ENCODE measurements around the gene OLFM1.
"Not testable (repeated sequence)": the region's sequence is repeated elsewhere in the genome, so short reads cannot be mapped to it uniquely, and the experiment has no call there.

Gene OLFM1

GRCh38 chr9:135108831-135109510 is 21.5 kb downstream of the OLFM1 start:
- DNase-seq, result no peak
- peaks cover 0 to 11% of the 10 kb centered on the region in 2 experiments for H3K27me3 ChIP-seq (ENCODE audit: control insufficient read depth in 1 of 2, insufficient read depth in 1 of 2, low read length in 2 of 2)
- H3K27ac ChIP-seq (ENCODE audit: low read length, poor library complexity, severe bottlenecking), result no peak overlapping the region
- H2AFZ ChIP-seq (ENCODE audit: low read depth, low read length), result no peak overlapping the region
- no peak overlapping the region for H3K4me2 ChIP-seq (ENCODE audit: low read length, poor library complexity, severe bottlenecking)
- H3K79me1 ChIP-seq (replicated peaks; ENCODE audit: low read length, poor library complexity, severe bottlenecking), result no peaks in the 10 kb centered on the region
- H3K4me1 ChIP-seq (ENCODE audit: control insufficient read depth, insufficient read depth, low read depth, low read length), result no peaks in the 10 kb centered on the region
- H4K8ac ChIP-seq (ENCODE audit: low read length), result no peak overlapping the region
- H2BK120ac ChIP-seq (ENCODE audit: low read depth, low read length), result no peak overlapping the region
- H2AK5ac ChIP-seq (ENCODE audit: low read length, severe bottlenecking), result no peak overlapping the region
- 83% methylated on average over 14 of the region's 15 CpGs for WGBS
- H3K23ac ChIP-seq (ENCODE audit: low read length in 2 of 2), result no peak overlapping the region
- H3K36me3 ChIP-seq (ENCODE audit: control insufficient read depth in 1 of 2, insufficient read depth in 2 of 2, low read depth in 1 of 2, low read length in 2 of 2), result no peaks in the 10 kb centered on the region
- no peak overlapping the region for H2BK5ac ChIP-seq (ENCODE audit: low read depth, low read length, poor library complexity, severe bottlenecking)
- H3K14ac ChIP-seq (ENCODE audit: low read length in 2 of 2), result no peak overlapping the region
- no peak overlapping the region for H3K9ac ChIP-seq (ENCODE audit: low read length)
- H3K4me3 ChIP-seq (ENCODE audit: insufficient read depth in 1 of 2, low read depth in 1 of 2, low read length in 2 of 2), result no peak overlapping the region
- H2BK12ac ChIP-seq (ENCODE audit: low read length in 2 of 2), result no peak overlapping the region
- H3K9me3 ChIP-seq (ENCODE audit: control insufficient read depth, low read length), result no peaks in the 10 kb centered on the region
- H3K18ac ChIP-seq (ENCODE audit: low read depth in 1 of 2, low read length in 2 of 2), result no peak overlapping the region
- no peak overlapping the region for H2BK15ac ChIP-seq (ENCODE audit: low read depth, poor library complexity, severe bottlenecking)
- no peak overlapping the region for H4K91ac ChIP-seq (ENCODE audit: low read length)
- H3K4ac ChIP-seq (ENCODE audit: low read depth in 1 of 2, low read length in 2 of 2), result no peak overlapping the region

DNA sequence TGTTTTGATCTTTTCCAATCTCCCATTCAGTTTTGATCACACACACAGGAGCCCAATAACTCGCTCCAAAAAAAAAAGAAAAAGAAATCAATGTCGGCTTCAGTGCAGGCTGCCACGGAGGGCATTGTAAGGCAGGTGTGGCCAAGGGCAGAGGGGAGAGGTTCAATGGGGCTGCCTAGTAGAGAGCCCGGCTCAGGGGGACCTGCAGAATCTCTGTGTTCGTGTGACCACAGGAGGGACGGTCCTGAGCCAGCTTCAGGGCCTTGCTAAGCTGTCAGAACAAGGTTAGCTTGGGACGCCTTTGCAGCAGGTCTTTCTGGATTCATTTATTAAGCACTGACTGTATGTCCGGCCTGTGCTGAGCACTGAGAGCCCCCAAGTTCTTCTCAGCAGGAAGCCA is 22.2 kb downstream of the OLFM1 start:
- Histone ChIP-seq H3K9me3 (ENCODE audit: control insufficient read depth, low read length) (no peaks in the 10 kb centered on the region), H2BK12ac (ENCODE audit: low read length in 2 of 2) (no peak overlapping the region), H3K14ac (ENCODE audit: low read length in 2 of 2) (no peak overlapping the region), H3K4me1 (ENCODE audit: control insufficient read depth, insufficient read depth, low read depth, low read length) (no peaks in the 10 kb centered on the region), H2AFZ (ENCODE audit: low read depth, low read length) (no peak overlapping the region), H3K9ac (ENCODE audit: low read length) (no peak overlapping the region), H4K91ac (ENCODE audit: low read length) (no peak overlapping the region), H3K27ac (ENCODE audit: low read length, poor library complexity, severe bottlenecking) (no peak overlapping the region), H3K79me1 (replicated peaks; ENCODE audit: low read length, poor library complexity, severe bottlenecking) (no peaks in the 10 kb centered on the region), H2BK120ac (ENCODE audit: low read depth, low read length) (no peak overlapping the region), H3K18ac (ENCODE audit: low read depth in 1 of 2, low read length in 2 of 2) (no peak overlapping the region), H2BK15ac (ENCODE audit: low read depth, poor library complexity, severe bottlenecking) (no peak overlapping the region), H3K4ac (ENCODE audit: low read depth in 1 of 2, low read length in 2 of 2) (no peak overlapping the region), H3K4me2 (ENCODE audit: low read length, poor library complexity, severe bottlenecking) (no peak overlapping the region), H3K23ac (ENCODE audit: low read length in 2 of 2) (no peak overlapping the region), H2AK5ac (ENCODE audit: low read length, severe bottlenecking) (no peak overlapping the region), H3K4me3 (ENCODE audit: insufficient read depth in 1 of 2, low read depth in 1 of 2, low read length in 2 of 2) (no peak overlapping the region), H3K27me3 (ENCODE audit: control insufficient read depth in 1 of 2, insufficient read depth in 1 of 2, low read length in 2 of 2) (peaks cover 0 to 11% of the 10 kb centered on the region in 2 experiments), H3K36me3 (ENCODE audit: control insufficient read depth in 1 of 2, insufficient read depth in 2 of 2, low read depth in 1 of 2, low read length in 2 of 2) (no peaks in the 10 kb centered on the region), H4K8ac (ENCODE audit: low read length) (no peak overlapping the region), H2BK5ac (ENCODE audit: low read depth, low read length, poor library complexity, severe bottlenecking) (no peak overlapping the region)
- 78% methylated on average over 8 of the region's 8 CpGs for WGBS
- no peak for DNase-seq

DNA sequence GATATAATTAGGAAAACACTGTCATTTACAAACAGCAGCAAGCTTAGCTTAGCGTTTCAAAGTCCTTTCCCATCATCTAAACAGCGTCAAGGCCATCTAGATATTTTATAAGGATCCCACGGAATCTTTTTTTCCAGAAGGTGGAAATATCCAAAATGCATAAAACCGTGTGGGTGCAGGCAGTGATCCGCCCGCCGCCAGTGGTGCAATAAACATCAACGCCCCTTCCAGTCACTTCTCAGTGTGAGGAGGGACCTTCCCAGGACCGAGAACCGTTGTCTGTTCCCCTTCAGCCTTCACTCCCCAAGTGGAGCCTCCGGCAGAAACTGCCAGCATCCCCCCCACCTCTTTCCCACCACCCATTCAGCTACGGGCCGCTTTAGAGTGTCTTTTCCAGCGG is 22.9 kb downstream of the OLFM1 start:
- no peak overlapping the region for H2AFZ ChIP-seq (ENCODE audit: low read depth, low read length)
- H3K36me3 ChIP-seq (ENCODE audit: control insufficient read depth in 1 of 2, insufficient read depth in 2 of 2, low read depth in 1 of 2, low read length in 2 of 2), result no peaks in the 10 kb centered on the region
- no peak overlapping the region for H3K4me2 ChIP-seq (ENCODE audit: low read length, poor library complexity, severe bottlenecking)
- no peak overlapping the region for H2BK15ac ChIP-seq (ENCODE audit: low read depth, poor library complexity, severe bottlenecking)
- no peak overlapping the region for H3K4me3 ChIP-seq (ENCODE audit: insufficient read depth in 1 of 2, low read depth in 1 of 2, low read length in 2 of 2)
- H3K27ac ChIP-seq (ENCODE audit: low read length, poor library complexity, severe bottlenecking), result no peak overlapping the region
- H3K4me1 ChIP-seq (ENCODE audit: control insufficient read depth, insufficient read depth, low read depth, low read length), result no peaks in the 10 kb centered on the region
- H3K14ac ChIP-seq (ENCODE audit: low read length in 2 of 2), result no peak overlapping the region
- no peak overlapping the region for H2BK120ac ChIP-seq (ENCODE audit: low read depth, low read length)
- peaks cover 0 to 8% of the 10 kb centered on the region in 2 experiments for H3K27me3 ChIP-seq (ENCODE audit: control insufficient read depth in 1 of 2, insufficient read depth in 1 of 2, low read length in 2 of 2)
- no peak overlapping the region for H4K8ac ChIP-seq (ENCODE audit: low read length)
- H3K18ac ChIP-seq (ENCODE audit: low read depth in 1 of 2, low read length in 2 of 2), result no peak overlapping the region
- H2AK5ac ChIP-seq (ENCODE audit: low read length, severe bottlenecking), result no peak overlapping the region
- no peak overlapping the region for H2BK5ac ChIP-seq (ENCODE audit: low read depth, low read length, poor library complexity, severe bottlenecking)
- H3K9me3 ChIP-seq (ENCODE audit: control insufficient read depth, low read length), result no peaks in the 10 kb centered on the region
- DNase-seq, result no peak
- H3K79me1 ChIP-seq (replicated peaks; ENCODE audit: low read length, poor library complexity, severe bottlenecking), result no peaks in the 10 kb centered on the region
- H4K91ac ChIP-seq (ENCODE audit: low read length), result no peak overlapping the region
- no peak overlapping the region for H2BK12ac ChIP-seq (ENCODE audit: low read length in 2 of 2)
- WGBS, result 69% methylated on average over 14 of the region's 14 CpGs
- H3K4ac ChIP-seq (ENCODE audit: low read depth in 1 of 2, low read length in 2 of 2), result no peak overlapping the region
- no peak overlapping the region for H3K9ac ChIP-seq (ENCODE audit: low read length)
- H3K23ac ChIP-seq (ENCODE audit: low read length in 2 of 2), result no peak overlapping the region

- not testable (repeated sequence) for H4K8ac ChIP-seq (ENCODE audit: low read length); H4K91ac ChIP-seq (ENCODE audit: low read length); H3K27me3 ChIP-seq (ENCODE audit: control insufficient read depth in 1 of 2, insufficient read depth in 1 of 2, low read length in 2 of 2); H3K4me1 ChIP-seq (ENCODE audit: control insufficient read depth, insufficient read depth, low read depth, low read length); H2AFZ ChIP-seq (ENCODE audit: low read depth, low read length); H3K18ac ChIP-seq (ENCODE audit: low read depth in 1 of 2, low read length in 2 of 2); H3K14ac ChIP-seq (ENCODE audit: low read length in 2 of 2); H3K4ac ChIP-seq (ENCODE audit: low read depth in 1 of 2, low read length in 2 of 2); H3K36me3 ChIP-seq (ENCODE audit: control insufficient read depth in 1 of 2, insufficient read depth in 2 of 2, low read depth in 1 of 2, low read length in 2 of 2); H3K27ac ChIP-seq (ENCODE audit: low read length, poor library complexity, severe bottlenecking); H2AK5ac ChIP-seq (ENCODE audit: low read length, severe bottlenecking); DNase-seq; H2BK5ac ChIP-seq (ENCODE audit: low read depth, low read length, poor library complexity, severe bottlenecking); H2BK120ac ChIP-seq (ENCODE audit: low read depth, low read length); H3K9ac ChIP-seq (ENCODE audit: low read length); H3K4me2 ChIP-seq (ENCODE audit: low read length, poor library complexity, severe bottlenecking); H3K9me3 ChIP-seq (ENCODE audit: control insufficient read depth, low read length); H2BK15ac ChIP-seq (ENCODE audit: low read depth, poor library complexity, severe bottlenecking); H3K23ac ChIP-seq (ENCODE audit: low read length in 2 of 2); H3K79me1 ChIP-seq (replicated peaks; ENCODE audit: low read length, poor library complexity, severe bottlenecking); H2BK12ac ChIP-seq (ENCODE audit: low read length in 2 of 2); H3K4me3 ChIP-seq (ENCODE audit: insufficient read depth in 1 of 2, low read depth in 1 of 2, low read length in 2 of 2)
- WGBS, result 83% methylated on average over 12 of the region's 12 CpGs
Measured at GRCh38 chr9:135111600-135111999, 24.1 kb downstream of the OLFM1 start.

Measured in mesenchymal stem cell (in vitro differentiated cells and primary cell).